Femur (tissue), 1 donor: ENCODE measurements around the gene NEIL3.
A peak's percentile ranks its signal among the peaks of the same experiment; 100 is the strongest.

Experiments
- DNase-seq: peaks from one replicate; pipeline ENCODE4 v3.0.0-alpha.2; 2017

The NEIL3 gene

DNA sequence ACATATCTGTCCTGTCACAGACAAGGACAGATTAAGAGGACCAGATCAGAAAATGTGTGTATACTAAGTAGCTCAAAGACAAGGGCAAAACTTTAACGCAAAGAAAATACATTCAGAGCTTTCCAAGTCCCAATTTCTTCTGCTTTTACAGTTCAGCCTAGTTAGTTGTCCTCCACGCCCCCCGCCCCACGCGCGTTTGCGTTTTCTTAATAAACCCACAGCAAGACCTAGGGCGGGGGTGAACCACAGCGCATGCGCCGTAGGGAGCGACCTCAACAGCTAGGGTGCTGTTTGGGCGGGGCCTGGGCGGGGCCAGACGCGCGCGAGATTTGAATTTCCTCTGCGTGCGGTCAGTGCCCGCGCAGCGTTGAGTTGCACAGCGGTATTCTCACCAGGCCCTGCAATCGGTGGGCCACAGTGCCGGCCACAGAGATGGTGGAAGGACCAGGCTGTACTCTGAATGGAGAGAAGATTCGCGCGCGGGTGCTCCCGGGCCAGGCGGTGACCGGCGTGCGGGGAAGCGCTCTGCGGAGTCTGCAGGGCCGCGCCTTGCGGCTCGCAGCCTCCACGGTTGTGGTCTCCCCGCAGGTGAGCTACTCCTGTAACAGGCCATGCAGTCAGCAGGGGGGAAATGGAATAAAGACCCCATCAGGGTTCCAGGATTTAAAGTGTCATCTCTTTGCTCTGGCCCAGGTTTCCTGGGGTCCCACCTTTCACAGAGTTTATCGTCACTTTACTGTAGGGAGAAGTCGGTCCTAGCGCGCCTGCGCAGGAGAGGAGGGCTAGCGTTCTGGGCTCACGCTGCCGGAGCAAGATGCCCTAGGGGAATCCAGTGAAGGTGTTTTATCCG lies at the start of gene NEIL3:
TSS of gene NEIL3 (plus strand) at position 353 of the 850 bp plus-strand sequence. CDS start at position 433, 80 bp downstream.
- DNase-seq = peak; percentile 95

DNA sequence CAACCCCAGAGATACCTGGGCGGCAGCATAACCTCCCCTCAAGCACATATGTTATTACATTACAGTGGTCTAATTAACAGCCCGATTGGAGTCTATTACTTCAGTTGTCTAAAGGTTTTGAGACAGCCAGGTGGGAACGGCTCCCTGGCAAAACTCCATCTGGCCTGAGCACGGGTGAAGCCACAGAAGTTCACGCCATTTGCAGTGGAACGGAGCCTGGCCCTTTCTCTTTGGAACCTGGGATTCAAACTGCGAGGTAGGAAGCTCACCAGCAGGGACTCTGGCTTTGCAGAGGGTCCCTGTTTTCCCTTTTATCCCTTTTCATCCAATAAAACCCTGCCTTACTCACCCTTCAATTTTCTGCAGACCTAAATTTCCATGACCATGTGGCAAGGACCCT lies 45.9 kb upstream of the NEIL3 start:
- DNase-seq = no peak

DNA sequence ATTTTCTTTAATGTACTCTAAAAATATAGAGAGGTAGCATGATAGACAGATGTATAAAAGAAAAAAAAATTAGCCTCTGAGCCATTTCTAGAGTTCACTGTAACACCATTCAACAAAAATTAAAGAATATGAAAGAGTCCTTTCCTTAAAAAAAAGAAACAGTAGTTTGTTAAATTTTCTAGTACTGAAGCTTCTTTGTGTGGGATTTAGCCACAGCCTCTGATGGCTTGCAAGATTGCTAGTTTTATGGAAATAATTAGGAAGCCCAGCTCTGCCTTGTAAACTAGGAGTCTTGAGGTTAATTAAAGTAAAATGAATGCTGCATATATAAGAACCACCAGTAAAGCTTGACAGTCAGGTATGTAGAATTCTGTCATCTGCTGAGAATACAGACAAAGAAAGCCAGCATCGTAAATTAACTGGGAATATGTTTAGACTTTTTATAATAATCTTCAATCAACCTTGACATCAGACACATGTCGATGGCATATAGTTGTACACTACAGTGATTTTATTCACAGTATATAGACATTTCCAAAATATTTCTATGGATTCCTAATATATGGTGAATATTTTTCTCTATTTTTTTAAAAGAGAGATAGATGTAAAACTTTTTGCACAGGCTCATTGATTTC lies 44.8 kb upstream of the NEIL3 start:
- no peak for DNase-seq

- no peak for DNase-seq
Observed at GRCh38 chr4:177265729-177266128, 43.9 kb upstream of the NEIL3 start.

GRCh38 chr4:177266506-177266905 lies 43.2 kb upstream of the NEIL3 start:
- DNase-seq = no peak

DNA sequence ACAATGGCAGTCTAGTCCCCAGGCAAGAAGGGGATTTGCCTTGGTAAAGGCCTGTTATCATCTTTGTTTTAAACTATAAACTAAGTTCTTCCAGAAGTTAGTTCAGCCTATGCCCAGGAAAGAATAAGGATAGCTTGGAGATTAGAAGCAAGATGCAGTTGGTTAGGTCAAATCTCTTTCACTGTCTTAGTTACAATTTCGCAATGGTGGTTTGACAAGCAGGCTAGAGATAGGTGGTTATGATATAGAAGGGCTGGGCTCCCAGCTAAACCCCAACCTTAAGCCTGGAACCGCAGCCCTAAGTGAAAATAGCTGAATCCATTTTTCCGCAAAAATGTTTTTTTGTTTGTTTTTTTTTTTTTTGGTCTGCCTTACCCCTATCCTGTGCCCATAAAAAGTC lies 41.8 kb upstream of the NEIL3 start:
- DNase-seq = no peak

DNA sequence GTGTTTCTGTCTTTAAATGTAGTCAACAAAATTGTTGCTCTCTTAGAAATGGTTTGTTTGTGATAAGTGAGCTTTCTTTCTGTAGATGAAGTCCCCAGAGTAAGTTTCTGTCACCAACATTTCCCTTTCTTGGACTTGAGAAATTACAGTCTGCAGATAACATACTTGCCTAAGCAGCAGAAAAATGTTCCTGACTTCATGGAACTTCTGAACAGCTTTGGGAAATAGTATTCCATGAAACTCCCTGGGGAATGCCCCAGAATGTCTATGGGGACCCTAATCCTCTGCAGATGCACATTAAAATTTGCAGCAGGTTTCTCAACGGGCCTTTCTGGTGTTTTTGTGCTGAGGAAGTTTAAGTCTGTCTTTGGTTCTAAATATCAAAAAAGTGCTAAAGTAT lies 38.6 kb upstream of the NEIL3 start:
- no peak for DNase-seq

GRCh38 chr4:177271915-177272766 lies 37.5 kb upstream of the NEIL3 start:
- DNase-seq = no peak

DNA sequence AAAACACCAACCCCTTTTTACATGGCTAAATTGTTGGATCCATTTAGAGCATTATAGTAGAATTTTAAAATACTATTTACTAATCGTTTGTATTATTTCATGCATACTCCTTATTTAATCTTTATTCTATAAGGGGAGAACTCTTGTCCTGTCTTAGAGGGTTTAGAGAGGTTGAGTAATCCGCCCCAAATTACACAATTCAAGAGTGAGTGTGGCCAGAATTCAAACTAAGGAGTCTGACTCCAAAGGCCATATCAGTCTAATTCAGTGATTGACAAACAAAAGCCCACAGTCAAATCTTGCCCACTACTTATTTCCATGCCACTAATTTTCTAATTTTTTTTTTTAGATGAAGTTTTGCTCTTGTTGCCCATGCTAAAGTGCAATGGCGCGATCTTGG lies 33.7 kb upstream of the NEIL3 start:
- no peak for DNase-seq

- no peak for DNase-seq
Observed at GRCh38 chr4:177281351-177281909, 28.2 kb upstream of the NEIL3 start.

DNA sequence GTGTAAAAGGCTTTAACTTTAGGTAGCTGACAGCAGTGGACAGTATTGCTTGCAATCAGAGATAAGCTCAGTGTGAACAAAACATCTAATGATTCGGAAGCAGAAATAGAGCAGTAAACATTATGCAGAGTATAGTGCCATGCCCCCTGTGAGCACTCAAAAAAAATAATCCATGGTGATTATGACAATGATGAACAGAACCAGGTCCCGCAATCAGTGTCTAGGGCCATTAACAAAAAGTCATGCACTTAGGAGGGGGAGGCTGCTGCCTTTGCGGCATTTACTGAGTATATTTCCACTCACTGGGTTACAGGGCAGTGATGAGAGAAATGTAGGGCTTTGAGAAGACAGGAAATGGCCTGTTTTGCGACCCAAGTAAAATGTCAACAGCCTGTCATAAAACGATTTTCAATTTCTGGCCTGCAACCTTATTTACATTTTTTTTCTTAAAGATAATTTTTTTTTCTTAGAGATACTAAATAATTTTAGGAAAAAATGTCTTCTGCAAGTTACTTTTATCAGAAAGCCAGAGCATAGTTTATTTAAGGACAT lies 27.3 kb upstream of the NEIL3 start:
- no peak for DNase-seq

GRCh38 chr4:177283167-177283566 lies 26.5 kb upstream of the NEIL3 start:
- no peak for DNase-seq

DNA sequence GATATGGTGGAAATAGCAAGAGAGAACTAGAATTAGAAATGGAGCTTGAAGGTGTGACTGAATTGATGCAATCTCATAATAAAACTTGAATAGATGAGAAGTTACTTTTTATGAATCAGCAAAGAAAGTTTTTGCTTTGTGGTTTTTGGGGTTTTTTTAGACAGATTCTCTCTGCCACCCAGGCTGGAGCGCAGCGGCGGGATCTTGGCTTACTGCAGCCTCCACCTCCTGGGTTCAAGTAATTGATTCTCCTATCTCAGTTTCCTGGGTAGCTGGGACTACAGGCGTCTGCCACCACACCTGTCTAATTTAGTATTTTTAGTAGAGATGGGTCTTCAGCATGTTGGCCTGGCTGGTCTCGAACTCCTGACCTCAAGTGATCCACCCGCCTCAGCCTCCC lies 23.7 kb upstream of the NEIL3 start:
- no peak for DNase-seq

DNA sequence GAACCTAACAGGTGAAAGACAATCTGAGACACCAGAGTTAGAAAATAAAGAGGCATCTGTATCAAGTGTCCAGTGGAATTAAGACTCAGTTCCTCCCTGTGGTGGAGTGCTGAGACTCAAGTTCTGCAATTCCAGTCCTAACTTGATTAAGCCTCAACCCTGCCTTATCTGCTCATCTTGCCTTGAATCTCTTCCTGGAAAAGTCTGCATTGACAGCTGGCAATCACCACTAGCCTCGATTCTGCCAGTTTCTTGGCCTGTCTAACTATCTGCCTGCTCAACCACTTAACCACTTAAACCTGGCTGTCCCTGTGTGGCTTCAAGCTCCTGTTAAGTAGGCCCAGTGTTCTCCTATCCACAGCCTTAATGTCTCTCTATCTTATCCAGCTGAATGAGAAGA lies 22.4 kb upstream of the NEIL3 start:
- DNase-seq = no peak

DNA sequence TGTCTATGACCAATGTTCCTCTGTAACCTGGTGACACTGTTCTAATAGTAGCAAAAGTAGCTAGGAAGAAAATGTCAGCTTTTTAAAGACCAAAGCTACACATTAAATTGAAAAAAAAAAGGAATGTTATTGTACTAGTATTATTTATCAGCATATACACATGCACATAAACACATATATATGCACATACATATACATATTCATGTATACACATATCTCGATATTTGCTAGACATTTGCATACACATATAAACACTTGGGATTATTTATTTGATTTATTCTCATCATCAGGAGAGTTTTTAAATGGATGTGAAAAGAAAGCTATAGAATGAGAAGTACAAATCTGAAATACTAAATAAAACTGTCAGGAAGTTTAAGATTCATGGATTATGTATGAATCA lies 21.3 kb upstream of the NEIL3 start:
- DNase-seq = no peak

GRCh38 chr4:177290780-177291179 lies 18.9 kb upstream of the NEIL3 start:
- DNase-seq = no peak

- no peak for DNase-seq
Observed at GRCh38 chr4:177292171-177292570, 17.5 kb upstream of the NEIL3 start.

DNA sequence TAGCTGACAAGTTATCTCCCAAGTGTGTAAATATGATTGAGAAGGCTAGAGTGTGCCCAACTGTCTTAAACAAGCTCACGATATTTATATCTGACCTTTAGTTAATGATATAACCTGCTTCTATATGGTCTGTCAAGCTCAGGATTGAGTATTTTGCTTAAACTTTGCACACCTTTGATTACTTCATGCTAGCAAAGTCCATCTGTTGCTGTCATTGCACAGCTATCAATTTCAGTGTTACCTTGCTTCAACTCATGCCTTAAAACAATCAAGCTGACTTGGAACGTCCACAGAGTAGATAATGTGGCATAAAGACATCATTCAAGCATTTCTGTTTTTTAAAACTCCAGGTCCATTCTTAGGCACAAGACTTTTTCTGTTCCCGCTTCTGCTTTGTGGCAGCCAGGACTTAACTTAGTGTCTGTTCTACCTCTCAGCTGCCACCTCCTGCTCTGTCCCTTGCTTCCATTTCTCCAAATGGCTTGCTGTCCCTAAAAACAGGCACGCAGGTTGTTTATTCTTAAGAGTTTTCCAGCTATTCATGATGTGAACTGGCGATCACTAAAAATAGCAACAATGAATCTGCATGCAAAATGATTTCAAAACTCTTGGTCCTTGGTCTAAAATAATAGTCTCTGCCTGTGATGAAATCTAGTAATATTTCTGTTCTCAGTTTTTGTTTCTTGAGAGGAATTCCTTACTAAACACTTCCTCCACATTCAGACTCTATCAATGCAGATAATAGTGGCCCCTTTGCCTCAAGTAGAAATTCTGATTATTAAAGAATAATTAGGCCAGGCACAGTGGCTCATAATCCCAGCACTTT lies 16.3 kb upstream of the NEIL3 start:
- no peak for DNase-seq

DNA sequence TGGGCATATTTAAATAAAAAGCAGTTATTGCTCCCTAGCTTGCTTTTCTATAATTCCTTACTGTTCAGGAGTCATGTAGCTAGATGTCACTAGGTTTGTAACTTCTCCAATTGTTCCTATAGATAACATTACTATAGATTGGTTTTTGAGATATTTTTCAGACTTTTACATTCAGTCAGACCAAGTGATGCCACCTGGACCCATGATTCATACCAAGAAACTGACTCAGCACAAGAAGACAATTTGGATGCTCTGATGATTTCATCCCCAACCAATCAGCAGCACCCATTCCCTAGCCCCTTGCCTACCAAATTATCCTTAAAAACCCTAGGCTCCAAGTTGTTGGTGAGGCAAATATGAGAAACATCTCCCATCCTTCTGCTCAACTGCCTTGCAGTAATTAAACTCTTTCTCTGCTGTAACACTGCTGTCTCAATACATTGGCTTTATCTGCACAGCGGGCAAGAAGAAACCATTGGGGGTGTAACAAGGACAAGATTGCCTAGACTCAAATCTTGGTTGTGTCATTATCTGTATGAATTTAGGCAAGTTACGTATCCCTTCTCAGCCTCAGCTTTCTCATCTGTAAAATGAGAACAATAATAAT lies 11.8 kb upstream of the NEIL3 start:
- DNase-seq = no peak

GRCh38 chr4:177301126-177301639 lies 8.5 kb upstream of the NEIL3 start:
- no peak for DNase-seq

- DNase-seq = no peak
Observed at GRCh38 chr4:177302371-177303100, 7.1 kb upstream of the NEIL3 start.
